Raji (cell line): ENCODE data around the gene TBL1X.

Experiments used
- POLR2A ChIP-seq: IDR thresholded peaks from 2 replicates; pipeline ENCODE4 v1.6.1; 2011; ENCODE audit warnings: low read depth, low read length, control low read depth; ENCODE audit not compliant: insufficient read depth

Gene TBL1X

GRCh38 chrX:9745417-9746115, 280.7 kb downstream of the TBL1X start:
- no peak for TF ChIP-seq POLR2A

GRCh38 chrX:9746148-9746888, 281.5 kb downstream of the TBL1X start:
- TF ChIP-seq POLR2A, result no peak

- TF ChIP-seq POLR2A, result no peak
These were observed 282.8 kb downstream of the TBL1X start for GRCh38 chrX:9747644-9748043.

GRCh38 chrX:9749146-9749692, 284.4 kb downstream of the TBL1X start:
- TF ChIP-seq POLR2A, result no peak

GRCh38 chrX:9757366-9757765, 292.5 kb downstream of the TBL1X start:
- no peak for TF ChIP-seq POLR2A

- no peak for TF ChIP-seq POLR2A
These were observed 293.3 kb downstream of the TBL1X start for GRCh38 chrX:9758021-9758638.

- TF ChIP-seq POLR2A, result no peak
These were observed 294.5 kb downstream of the TBL1X start for GRCh38 chrX:9759337-9759736.

GRCh38 chrX:9765072-9765736, 300.3 kb downstream of the TBL1X start:
- TF ChIP-seq POLR2A, result no peak

- no peak for TF ChIP-seq POLR2A
These were observed 300.9 kb downstream of the TBL1X start, which contains the start of gene GPR143 for GRCh38 chrX:9765737-9766097. Gene GPR143, minus strand, starts transcription at chrX:9765847. Its CDS starts 30 bp downstream, at chrX:9765817.

GRCh38 chrX:9767375-9767774, 302.5 kb downstream of the TBL1X start:
- TF ChIP-seq POLR2A, result no peak

- TF ChIP-seq POLR2A, result no peak
These were observed 305.5 kb downstream of the TBL1X start for GRCh38 chrX:9770319-9770718.

GRCh38 chrX:9772943-9773342, 308.1 kb downstream of the TBL1X start:
- TF ChIP-seq POLR2A, result no peak

- TF ChIP-seq POLR2A, result no peak
These were observed 311.1 kb downstream of the TBL1X start for GRCh38 chrX:9775930-9776329.

- TF ChIP-seq POLR2A, result no peak
These were observed 317.1 kb downstream of the TBL1X start for GRCh38 chrX:9781941-9782340.

GRCh38 chrX:9784332-9784731, 319.5 kb downstream of the TBL1X start:
- no peak for TF ChIP-seq POLR2A
